Upper lobe of left lung (tissue), 4 donors: ENCODE measurements around the gene NOP9.

Experiments used
- EP300 ChIP-seq, 4 donors: sonication (generic); formaldehyde crosslinking; IDR thresholded peaks; one replicate each; pipeline ENCODE4 v1.5.1; 2017; ENCODE audit warnings: antibody characterized with exemption in 4 of 4, control low read depth in 2 of 4
- POLR2A ChIP-seq, 4 donors: fragments of 450-650 bp; IDR thresholded peaks; one replicate each; pipeline ENCODE4 v1.5.1; 2016 to 2017; ENCODE audit warnings: antibody characterized with exemption in 4 of 4, mild to moderate bottlenecking in 2 of 4
- POLR2AphosphoS5 ChIP-seq, 2 donors: sonication (generic); formaldehyde crosslinking; IDR thresholded peaks; one replicate each; pipeline ENCODE4 v1.5.1; 2017; ENCODE audit warnings: antibody characterized with exemption in 2 of 2
- TF ChIP-seq, protein P1 (sequence below), 6 experiments: fragments of 450-650 bp in 4 of 6; fragments of 200-600 bp in 2 of 6; sonication (generic) in 2 of 6; IDR thresholded peaks; one replicate each; pipeline ENCODE4 v1.5.1; 2016 to 2019; ENCODE audit warnings: antibody characterized with exemption in 6 of 6

- TF ChIP-seq POLR2AphosphoS5 (IDR thresholded peaks at IDR 0.05) (no peak), POLR2A (IDR thresholded peaks at IDR 0.05) (no peak), EP300 (IDR thresholded peaks at IDR 0.05) (no peak)
- TF ChIP-seq, protein P1, sequence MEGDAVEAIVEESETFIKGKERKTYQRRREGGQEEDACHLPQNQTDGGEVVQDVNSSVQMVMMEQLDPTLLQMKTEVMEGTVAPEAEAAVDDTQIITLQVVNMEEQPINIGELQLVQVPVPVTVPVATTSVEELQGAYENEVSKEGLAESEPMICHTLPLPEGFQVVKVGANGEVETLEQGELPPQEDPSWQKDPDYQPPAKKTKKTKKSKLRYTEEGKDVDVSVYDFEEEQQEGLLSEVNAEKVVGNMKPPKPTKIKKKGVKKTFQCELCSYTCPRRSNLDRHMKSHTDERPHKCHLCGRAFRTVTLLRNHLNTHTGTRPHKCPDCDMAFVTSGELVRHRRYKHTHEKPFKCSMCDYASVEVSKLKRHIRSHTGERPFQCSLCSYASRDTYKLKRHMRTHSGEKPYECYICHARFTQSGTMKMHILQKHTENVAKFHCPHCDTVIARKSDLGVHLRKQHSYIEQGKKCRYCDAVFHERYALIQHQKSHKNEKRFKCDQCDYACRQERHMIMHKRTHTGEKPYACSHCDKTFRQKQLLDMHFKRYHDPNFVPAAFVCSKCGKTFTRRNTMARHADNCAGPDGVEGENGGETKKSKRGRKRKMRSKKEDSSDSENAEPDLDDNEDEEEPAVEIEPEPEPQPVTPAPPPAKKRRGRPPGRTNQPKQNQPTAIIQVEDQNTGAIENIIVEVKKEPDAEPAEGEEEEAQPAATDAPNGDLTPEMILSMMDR (IDR thresholded peaks at IDR 0.05) = no peak
Measured at GRCh38 chr14:24261969-24262327, 37.7 kb upstream of the NOP9 start.
